Gastrocnemius medialis (tissue), 4 donors: ENCODE results near the gene HOXA5.

ENCODE experiments used
- POLR2A ChIP-seq, 2 donors: fragments of 450-650 bp; IDR thresholded peaks; one replicate each; pipeline ENCODE4 v1.6.1; 2017; ENCODE audit warnings: antibody characterized with exemption in 2 of 2, mild to moderate bottlenecking in 2 of 2, moderate library complexity in 2 of 2
- TF ChIP-seq, protein P1 (sequence below), 5 experiments: fragments of 450-650 bp in 3 of 5; fragments of 200-600 bp in 2 of 5; sonication (generic) in 2 of 5; IDR thresholded peaks in 4 of 5; conservative IDR thresholded peaks in 1 of 5; 1 replicate in 4 of 5; 2 replicates in 1 of 5; pipeline ENCODE4 v1.5.1; 2016 to 2019; ENCODE audit warnings: antibody characterized with exemption in 5 of 5, mild to moderate bottlenecking in 3 of 5, moderate library complexity in 3 of 5

DNA sequence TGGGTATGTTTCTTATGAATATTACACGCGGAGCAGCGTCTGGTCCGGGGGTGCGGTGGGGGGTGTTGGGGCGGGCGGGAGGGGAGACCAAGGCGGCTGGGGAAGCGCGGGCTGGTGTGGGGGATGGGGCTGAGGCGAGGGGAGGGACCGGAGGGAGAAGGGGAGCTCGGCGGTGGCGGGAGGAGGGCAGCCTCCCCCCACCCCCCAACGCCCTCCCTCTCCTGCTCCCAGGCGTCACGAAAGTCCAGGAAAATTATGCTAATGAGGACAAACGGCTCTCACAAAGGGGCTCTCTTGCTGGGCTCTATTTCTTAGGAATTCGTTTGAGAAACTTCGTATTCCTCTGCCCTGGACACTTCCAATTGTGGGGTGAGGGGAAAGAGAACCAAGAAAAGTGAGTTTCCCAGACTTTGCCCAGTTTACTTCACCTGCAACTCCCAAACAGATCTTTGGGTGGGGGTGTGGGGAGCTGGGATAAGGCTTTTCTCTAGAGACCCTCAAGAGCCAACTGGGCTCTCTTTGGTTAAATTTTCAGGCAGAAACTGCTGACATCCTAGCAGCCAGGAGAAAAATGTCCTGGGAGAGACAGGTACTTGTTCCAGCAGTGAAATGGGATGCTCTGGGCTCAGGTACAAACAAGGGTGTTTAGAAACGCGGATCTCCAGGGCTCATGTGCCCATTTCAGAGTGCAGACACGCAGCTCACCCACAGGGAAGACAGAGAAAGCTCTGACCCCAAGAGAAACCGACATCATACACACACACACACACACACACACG lies 29.3 kb downstream of the HOXA5 start:
- TF ChIP-seq, protein P1, sequence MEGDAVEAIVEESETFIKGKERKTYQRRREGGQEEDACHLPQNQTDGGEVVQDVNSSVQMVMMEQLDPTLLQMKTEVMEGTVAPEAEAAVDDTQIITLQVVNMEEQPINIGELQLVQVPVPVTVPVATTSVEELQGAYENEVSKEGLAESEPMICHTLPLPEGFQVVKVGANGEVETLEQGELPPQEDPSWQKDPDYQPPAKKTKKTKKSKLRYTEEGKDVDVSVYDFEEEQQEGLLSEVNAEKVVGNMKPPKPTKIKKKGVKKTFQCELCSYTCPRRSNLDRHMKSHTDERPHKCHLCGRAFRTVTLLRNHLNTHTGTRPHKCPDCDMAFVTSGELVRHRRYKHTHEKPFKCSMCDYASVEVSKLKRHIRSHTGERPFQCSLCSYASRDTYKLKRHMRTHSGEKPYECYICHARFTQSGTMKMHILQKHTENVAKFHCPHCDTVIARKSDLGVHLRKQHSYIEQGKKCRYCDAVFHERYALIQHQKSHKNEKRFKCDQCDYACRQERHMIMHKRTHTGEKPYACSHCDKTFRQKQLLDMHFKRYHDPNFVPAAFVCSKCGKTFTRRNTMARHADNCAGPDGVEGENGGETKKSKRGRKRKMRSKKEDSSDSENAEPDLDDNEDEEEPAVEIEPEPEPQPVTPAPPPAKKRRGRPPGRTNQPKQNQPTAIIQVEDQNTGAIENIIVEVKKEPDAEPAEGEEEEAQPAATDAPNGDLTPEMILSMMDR (IDR thresholded peaks at IDR 0.05 in 4 of 5, conservative IDR thresholded peaks at IDR 0.05 in 1 of 5): no peak
- peak in 1 of 2 donors; percentile 7 for TF ChIP-seq POLR2A (IDR thresholded peaks at IDR 0.05)
